B cell (primary cell): ENCODE data around the gene DNAH6. TPM values are rescaled to one million over a fixed set of nuclear protein-coding genes. Genes with fewer than 3 reads are reported as not detected.

Source experiments
- ATAC-seq: fragments of 200-7000 bp; cut with Tn5 transposase; one replicate; pipeline ENCODE4 v1.10.0; 2021; ENCODE audit warnings: low read depth, mild to moderate bottlenecking, moderate number of reproducible peaks, moderate library complexity
- CTCF ChIA-PET: fragments of 350-600 bp; sonication (Branson Sonifier 250); formaldehyde crosslinking; loops from one replicate; lab custom pipeline; 2021; ENCODE audit warnings: antibody characterized with exemption, inconsistent platforms; lab: Charles Lee
- POLR2A ChIA-PET: fragments of 350-600 bp; sonication (Branson Sonifier 250); formaldehyde crosslinking; loops from one replicate; lab custom pipeline; 2021; ENCODE audit warnings: antibody characterized with exemption; lab: Charles Lee
- DNase-seq: peaks from one replicate; pipeline ENCODE4 v3.0.0; 2013
- H2AFZ ChIP-seq: 2 replicates; pipeline ENCODE4 v1.6.1; 2012; ENCODE audit warnings: mild to moderate bottlenecking, low read depth, low read length; ENCODE audit not compliant: insufficient read depth, poor library complexity, severe bottlenecking
- H3K27ac ChIP-seq, 2 donors: 1 replicate in 1 of 2; 2 replicates in 1 of 2; pipeline ENCODE4 v1.5.1; 2012 to 2013; ENCODE audit warnings: low read length in 2 of 2, mild to moderate bottlenecking in 2 of 2, moderate library complexity in 1 of 2
- H3K27me3 ChIP-seq, 4 experiments: fragments of 200-600 bp in 1 of 4; sonication (generic) in 1 of 4; replicated peaks in 1 of 4; 1 replicate in 2 of 4; 2 replicates in 2 of 4; pipeline versions ENCODE4 v1.6.1 to v1.7.0; 2013 to 2016; ENCODE audit warnings: low read length in 3 of 4, mild to moderate bottlenecking in 2 of 4, mixed read lengths in 1 of 4, moderate library complexity in 1 of 4; ENCODE audit not compliant: insufficient read depth in 4 of 4, control insufficient read depth in 3 of 4; ENCODE audit errors: control extremely low read depth in 1 of 4
- H3K36me3 ChIP-seq, 2 experiments: replicated peaks in 1 of 2; 1 replicate in 1 of 2; 2 replicates in 1 of 2; pipeline versions ENCODE4 v1.6.1 to v1.7.1; 2013; ENCODE audit warnings: low read length in 1 of 2; ENCODE audit not compliant: insufficient read depth in 2 of 2, control insufficient read depth in 1 of 2; ENCODE audit errors: control extremely low read depth in 1 of 2, extremely low read depth in 1 of 2
- H3K4me1 ChIP-seq, 2 donors: fragments of 200-600 bp in 1 of 2; sonication (generic) in 1 of 2; 1 replicate in 1 of 2; 2 replicates in 1 of 2; pipeline versions ENCODE4 v1.5.1 to v1.6.1; 2013 to 2017; ENCODE audit warnings: low read length in 2 of 2; ENCODE audit not compliant: control insufficient read depth in 2 of 2, insufficient read depth in 2 of 2
- H3K4me2 ChIP-seq: replicated peaks from 2 replicates; pipeline ENCODE3; 2012; ENCODE audit warnings: mild to moderate bottlenecking, low read depth, low read length; ENCODE audit not compliant: poor library complexity, severe bottlenecking
- H3K4me3 ChIP-seq, 5 experiments: fragments of 200-600 bp in 1 of 5; sonication (generic) in 1 of 5; 1 replicate in 3 of 5; 2 replicates in 2 of 5; pipeline versions ENCODE4 v1.5.1 to v1.7.0; 2011 to 2016; ENCODE audit warnings: low read length in 4 of 5, mild to moderate bottlenecking in 4 of 5, low read depth in 2 of 5, control low read depth in 1 of 5, moderate library complexity in 1 of 5; ENCODE audit not compliant: insufficient read depth in 1 of 5; ENCODE audit errors: control extremely low read depth in 1 of 5, extremely low read depth in 1 of 5
- H3K79me2 ChIP-seq: fragments of 200-600 bp; sonication (generic); one replicate; pipeline ENCODE4 v1.6.0; 2016; ENCODE audit warnings: low read length; ENCODE audit not compliant: control insufficient read depth, insufficient read depth
- H3K9ac ChIP-seq: fragments of 200-600 bp; sonication (generic); 2 replicates; pipeline ENCODE4 v1.6.1; 2017; ENCODE audit warnings: mild to moderate bottlenecking, low read length, moderate library complexity
- H3K9me3 ChIP-seq, 3 donors: one replicate each; pipeline versions ENCODE4 v1.6.1 to v1.7.1; 2013; ENCODE audit warnings: low read length in 2 of 3; ENCODE audit not compliant: control insufficient read depth in 2 of 3, insufficient read depth in 1 of 3; ENCODE audit errors: control extremely low read depth in 1 of 3
- H4K20me1 ChIP-seq: 2 replicates; pipeline ENCODE4 v1.6.0; 2012; ENCODE audit warnings: mild to moderate bottlenecking, low read length; ENCODE audit not compliant: insufficient read depth, control insufficient read depth, poor library complexity, severe bottlenecking
- H3K27ac Mint-ChIP-seq: one replicate; pipeline ENCODE4 v1.8.0; 2021; ENCODE audit warnings: mixed read lengths
- H3K27me3 Mint-ChIP-seq: one replicate; pipeline ENCODE4 v1.8.0; 2021; ENCODE audit warnings: mixed read lengths
- H3K4me1 Mint-ChIP-seq: one replicate; pipeline ENCODE4 v1.8.0; 2021; ENCODE audit warnings: mixed read lengths
- H3K4me3 Mint-ChIP-seq: one replicate; pipeline ENCODE4 v1.8.0; 2021; ENCODE audit warnings: mixed read lengths
- H3K9me3 Mint-ChIP-seq: one replicate; pipeline ENCODE4 v1.8.0; 2022; ENCODE audit warnings: mixed read lengths; ENCODE audit not compliant: insufficient read depth
- EZH2 ChIP-seq: IDR thresholded peaks from 2 replicates; pipeline ENCODE4 v1.6.1; 2012; ENCODE audit warnings: borderline replicate concordance, low read depth, mild to moderate bottlenecking, moderate library complexity, low read length; ENCODE audit not compliant: insufficient read depth, poor library complexity, severe bottlenecking
- WGBS: methylation state at CpG from one replicate; pipeline ENCODE4 v1.1.5; 2013; ENCODE audit warnings: missing lambda C conversion rate; ENCODE audit not compliant: insufficient coverage; 5-methylcytosine and 5-hydroxymethylcytosine counted together
- intact Hi-C: fragments of 100-400 bp; cut with micrococcal nuclease; formaldehyde crosslinking; loops from one replicate; pipeline ENCODE4 v1.10.0; 2022
- polyA plus RNA-seq: library from polyadenylated mRNA; depleted of rRNA; stranded (reverse); fragments of >200 nt; gene quantifications from 2 replicates; pipeline ENCODE4 v1.2.3, GENCODE V29; 2012
- total RNA-seq, 2 donors: library from RNA; stranded (reverse); fragments of 120-200 nt in 1 of 2; gene quantifications; 1 replicate in 1 of 2; 2 replicates in 1 of 2; pipeline versions ENCODE4 v1.2.3 to v1.2.4, GENCODE V29; 2013 to 2022
- TF ChIP-seq, protein P1 (sequence below): fragments of 200-600 bp; IDR thresholded peaks from one replicate; pipeline ENCODE4 v1.8.0; 2022; ENCODE audit warnings: antibody characterized with exemption, mild to moderate bottlenecking

DNAH6 gene
- total and polyA plus RNA-seq, 2 donors (not counting 1 experiment from before 2014, with no cell fraction given) = 0.01 to 1.9 TPM

DNA sequence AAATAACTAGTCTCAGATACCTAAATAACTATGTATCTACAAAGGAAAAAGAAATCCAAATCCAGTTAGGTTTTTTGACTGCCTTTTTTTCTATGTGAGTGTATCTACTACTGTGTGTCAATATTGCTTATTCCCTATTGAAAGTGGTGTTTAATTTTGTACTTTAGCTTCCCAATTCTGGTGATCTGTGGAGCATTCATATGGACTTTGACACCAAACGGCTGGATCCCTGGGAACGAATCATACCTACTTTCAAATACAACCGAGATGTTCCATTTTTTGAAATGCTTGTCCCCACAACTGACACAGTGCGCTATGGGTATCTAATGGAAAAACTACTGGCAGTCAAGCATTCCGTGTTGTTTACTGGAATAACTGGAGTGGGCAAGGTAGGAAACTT, 152.8 kb downstream of the DNAH6 start:
- Histone ChIP-seq H4K20me1 (no peaks in the 10 kb centered on the region), H2AFZ (no peak overlapping the region), H3K9me3 (no peaks in the 10 kb centered on the region), H3K9ac (no peak overlapping the region), H3K4me2 (no peak overlapping the region), H3K27ac (no peak overlapping the region), H3K27me3 (no peaks in the 10 kb centered on the region), H3K4me3 (no peak overlapping the region), H3K79me2 (no peaks in the 10 kb centered on the region), H3K36me3 (no peaks in the 10 kb centered on the region), H3K4me1 (no peaks in the 10 kb centered on the region)
- no peak overlapping the region for H3K27ac Mint-ChIP-seq
- no CpG with 5 or more reads among the region's 5 CpGs for WGBS
- peaks cover 7% of the 10 kb centered on the region for H3K27me3 Mint-ChIP-seq
- H3K4me1 Mint-ChIP-seq = no peaks in the 10 kb centered on the region
- TF ChIP-seq, protein P1, sequence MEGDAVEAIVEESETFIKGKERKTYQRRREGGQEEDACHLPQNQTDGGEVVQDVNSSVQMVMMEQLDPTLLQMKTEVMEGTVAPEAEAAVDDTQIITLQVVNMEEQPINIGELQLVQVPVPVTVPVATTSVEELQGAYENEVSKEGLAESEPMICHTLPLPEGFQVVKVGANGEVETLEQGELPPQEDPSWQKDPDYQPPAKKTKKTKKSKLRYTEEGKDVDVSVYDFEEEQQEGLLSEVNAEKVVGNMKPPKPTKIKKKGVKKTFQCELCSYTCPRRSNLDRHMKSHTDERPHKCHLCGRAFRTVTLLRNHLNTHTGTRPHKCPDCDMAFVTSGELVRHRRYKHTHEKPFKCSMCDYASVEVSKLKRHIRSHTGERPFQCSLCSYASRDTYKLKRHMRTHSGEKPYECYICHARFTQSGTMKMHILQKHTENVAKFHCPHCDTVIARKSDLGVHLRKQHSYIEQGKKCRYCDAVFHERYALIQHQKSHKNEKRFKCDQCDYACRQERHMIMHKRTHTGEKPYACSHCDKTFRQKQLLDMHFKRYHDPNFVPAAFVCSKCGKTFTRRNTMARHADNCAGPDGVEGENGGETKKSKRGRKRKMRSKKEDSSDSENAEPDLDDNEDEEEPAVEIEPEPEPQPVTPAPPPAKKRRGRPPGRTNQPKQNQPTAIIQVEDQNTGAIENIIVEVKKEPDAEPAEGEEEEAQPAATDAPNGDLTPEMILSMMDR = no peak
- TF ChIP-seq EZH2 = no peak
- H3K4me3 Mint-ChIP-seq = no peak overlapping the region
- POLR2A ChIA-PET = no interaction called here
- intact Hi-C loops = no loop called here
- CTCF ChIA-PET = no interaction called here
- ATAC-seq = no peak
- no peak for DNase-seq
- no peaks in the 10 kb centered on the region for H3K9me3 Mint-ChIP-seq

GRCh38 chr2:84674099-84674498, 157.8 kb downstream of the DNAH6 start:
- H3K4me1 ChIP-seq = no peaks in the 10 kb centered on the region
- no peaks in the 10 kb centered on the region for H3K9me3 ChIP-seq
- no peaks in the 10 kb centered on the region for H3K79me2 ChIP-seq
- Mint-ChIP-seq H3K9me3 (no peaks in the 10 kb centered on the region), H3K27ac (no peak overlapping the region), H3K4me3 (no peak overlapping the region), H3K4me1 (no peaks in the 10 kb centered on the region), H3K27me3 (no peaks in the 10 kb centered on the region)
- H3K9ac ChIP-seq = no peak overlapping the region
- no peaks in the 10 kb centered on the region for H3K36me3 ChIP-seq
- no peak for DNase-seq
- no peak overlapping the region for H3K4me2 ChIP-seq
- no peak overlapping the region for H3K27ac ChIP-seq
- ChIA-PET POLR2A (no interaction called here), CTCF (no interaction called here)
- no peak for TF ChIP-seq EZH2
- TF ChIP-seq, protein P1 = no peak
- no peaks in the 10 kb centered on the region for H3K27me3 ChIP-seq
- H4K20me1 ChIP-seq = no peaks in the 10 kb centered on the region
- intact Hi-C loops = no loop called here
- no peak overlapping the region for H2AFZ ChIP-seq
- H3K4me3 ChIP-seq = no peak overlapping the region
- no peak for ATAC-seq
